NCI-H82 treated with DMSO at 0.1 percent for 48 hours (cell line): ENCODE measurements around the gene SLC22A17.
A peak's percentile ranks its signal among the peaks of the same experiment; 100 is the strongest.
"Not testable (repeated sequence)": the region's sequence is repeated elsewhere in the genome, so short reads cannot be mapped to it uniquely, and the experiment has no call there.

Source experiments
- DNase-seq: peaks from one replicate; lab custom pipeline; 2025; ENCODE audit not compliant: unreplicated experiment; lab: John Stamatoyannopoulos, UW

The SLC22A17 gene

DNA sequence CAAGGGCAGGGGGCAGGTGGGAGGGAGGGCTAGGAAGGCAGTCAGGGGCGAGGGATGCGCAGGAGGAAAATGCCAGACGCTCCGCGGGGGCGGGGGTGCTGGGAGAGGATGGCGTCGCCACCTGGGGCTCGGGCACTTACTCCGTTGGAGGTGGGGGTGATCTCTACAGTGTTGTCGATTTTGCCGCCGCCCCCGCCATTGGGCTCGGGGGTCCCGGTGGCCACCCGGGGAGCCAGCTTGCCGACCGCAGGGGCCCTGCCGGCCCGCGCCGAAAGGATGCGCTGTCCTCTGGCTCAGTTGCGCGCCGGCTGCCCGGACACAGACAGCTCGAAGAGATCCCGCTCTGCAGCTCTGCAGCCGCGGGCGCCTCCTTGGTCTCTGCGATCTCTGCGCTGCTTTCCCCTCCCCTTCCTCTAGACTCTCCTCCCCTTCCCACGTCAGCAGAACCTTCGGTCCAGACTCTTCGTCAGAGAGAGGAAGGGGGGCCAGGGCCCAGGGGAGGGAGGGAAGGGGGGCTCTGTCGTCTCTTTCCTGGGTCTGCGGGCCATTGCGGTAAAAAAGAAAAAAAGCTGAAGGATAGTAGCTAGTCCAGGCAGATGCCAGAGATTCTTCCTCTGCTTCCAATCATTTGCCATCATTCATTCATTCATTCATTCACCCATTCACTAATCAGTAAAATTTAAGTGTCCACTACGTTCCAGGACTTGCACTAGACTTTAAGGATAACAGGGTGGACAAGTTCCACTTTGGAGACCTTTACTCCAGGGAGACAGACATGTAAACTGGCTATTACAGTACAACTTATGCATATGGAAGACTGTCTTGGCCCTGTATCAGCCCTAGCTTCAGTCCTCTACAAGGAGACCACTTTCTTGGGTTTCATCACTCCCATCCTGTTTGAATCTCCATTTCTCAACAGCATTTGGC lies at the start of gene SLC22A17:
TSS of gene SLC22A17 (minus strand) at position 382 of the 927 bp plus-strand sequence.
- DNase-seq: peak; percentile 99

DNA sequence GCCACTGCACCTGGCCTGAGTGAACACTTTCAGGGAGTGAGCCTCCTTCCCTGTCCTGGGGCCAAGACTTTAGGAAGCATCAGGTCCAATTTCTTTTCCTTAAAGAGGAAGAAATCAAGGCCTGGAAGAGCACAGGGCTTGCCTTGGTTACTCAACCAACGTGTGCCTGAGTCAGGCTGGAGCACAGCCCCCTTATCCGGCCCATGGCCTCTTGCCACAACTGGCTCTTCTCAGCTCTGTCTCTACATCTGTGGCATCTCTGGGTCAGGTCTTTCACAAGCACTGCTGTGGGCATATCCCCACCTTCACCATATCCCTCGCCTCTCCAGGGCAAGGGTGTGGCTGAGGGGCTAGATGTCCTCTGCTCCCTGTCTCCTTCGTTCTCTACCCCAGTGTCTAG lies 48.6 kb upstream of the SLC22A17 start:
- no peak for DNase-seq

DNA sequence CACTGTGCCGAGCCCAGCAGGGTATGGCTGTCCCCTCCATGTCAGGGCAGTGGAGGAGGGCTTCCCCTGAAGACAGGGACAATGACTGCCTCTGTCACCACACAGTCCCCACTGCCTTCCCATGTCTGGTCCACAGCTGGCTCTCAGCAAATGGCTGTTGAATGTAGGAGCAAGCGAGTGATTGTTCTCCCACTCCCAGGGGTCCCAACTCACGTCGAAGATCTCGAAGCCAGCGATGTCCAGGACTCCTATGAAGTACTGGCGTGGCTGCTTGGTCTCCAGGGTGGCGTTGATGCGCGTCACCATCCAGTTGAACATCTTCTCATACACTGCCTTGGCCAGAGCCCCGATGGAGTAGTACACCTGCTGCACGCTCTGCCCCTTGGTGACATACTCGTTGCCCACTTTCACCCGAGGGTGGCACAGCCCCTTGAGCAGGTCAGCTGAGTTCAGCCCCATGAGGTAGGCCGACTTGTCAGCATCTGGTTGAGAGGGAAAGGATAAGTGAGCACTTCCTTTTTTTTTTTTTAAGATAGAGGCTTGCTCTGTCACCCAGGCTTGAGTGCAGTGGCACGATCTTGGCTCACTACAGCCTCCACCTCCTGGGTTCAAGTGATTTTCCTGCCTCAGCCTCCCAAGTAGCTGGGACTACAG lies 47.9 kb upstream of the SLC22A17 start:
- DNase-seq: not testable (repeated sequence)

DNA sequence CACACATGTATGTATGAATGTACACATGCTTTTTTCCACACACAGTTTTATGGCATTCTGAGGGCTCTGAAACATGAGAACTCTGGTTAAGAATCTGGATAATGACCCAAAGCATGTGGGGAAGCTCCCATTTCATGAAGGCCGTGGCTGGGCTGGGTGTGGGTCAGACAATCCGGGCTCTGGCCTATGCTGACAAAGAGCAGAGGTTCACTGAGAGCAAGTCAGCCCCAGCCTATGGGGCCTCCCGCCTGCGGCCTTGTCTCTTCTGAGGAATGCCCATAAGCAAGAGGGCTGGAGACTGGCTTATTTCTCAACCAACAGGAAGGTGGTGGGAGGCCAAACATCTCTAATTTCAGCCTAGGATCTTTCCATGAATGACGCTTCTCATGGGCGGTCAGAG lies 46.9 kb upstream of the SLC22A17 start:
- no peak for DNase-seq

DNA sequence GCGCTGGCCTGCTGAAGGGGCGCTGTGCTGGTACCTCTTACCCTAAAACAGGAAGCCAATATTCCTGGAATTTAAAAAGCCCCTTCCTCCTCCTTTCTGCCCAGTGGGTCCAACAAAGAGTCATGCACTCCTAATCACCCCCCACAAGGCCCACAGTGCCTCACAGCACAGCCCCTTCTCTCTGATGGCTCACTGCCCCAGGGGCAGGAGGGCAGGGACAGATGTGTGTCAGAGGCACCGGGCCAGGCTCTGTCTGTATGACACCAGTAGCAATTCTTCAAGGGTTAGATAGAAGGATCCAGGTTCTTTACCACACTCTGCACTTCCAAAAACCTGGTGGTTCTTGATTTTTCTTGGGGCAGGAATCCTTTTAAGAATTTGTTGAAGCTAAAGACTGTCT lies 46.4 kb upstream of the SLC22A17 start:
- DNase-seq: no peak

DNA sequence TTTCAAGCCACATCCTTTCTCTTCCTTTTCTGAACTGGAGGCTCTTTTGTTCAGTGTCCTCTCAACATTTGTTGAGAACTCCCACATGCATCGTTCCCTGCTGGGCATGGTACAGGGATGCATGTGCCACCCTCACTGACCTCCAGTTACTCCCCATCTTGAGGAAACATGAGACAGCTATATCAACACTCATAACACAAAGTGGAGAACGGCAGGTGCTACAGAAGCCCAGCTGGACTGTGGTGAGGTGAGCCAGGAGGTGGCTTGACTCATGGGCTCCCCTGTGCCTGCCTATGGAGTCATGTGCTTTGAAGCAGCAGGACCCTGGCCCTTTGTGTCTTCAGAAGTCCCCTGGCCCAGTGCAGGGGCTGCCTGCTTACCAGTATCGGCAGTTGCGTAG lies 45.7 kb upstream of the SLC22A17 start:
- no peak for DNase-seq

DNA sequence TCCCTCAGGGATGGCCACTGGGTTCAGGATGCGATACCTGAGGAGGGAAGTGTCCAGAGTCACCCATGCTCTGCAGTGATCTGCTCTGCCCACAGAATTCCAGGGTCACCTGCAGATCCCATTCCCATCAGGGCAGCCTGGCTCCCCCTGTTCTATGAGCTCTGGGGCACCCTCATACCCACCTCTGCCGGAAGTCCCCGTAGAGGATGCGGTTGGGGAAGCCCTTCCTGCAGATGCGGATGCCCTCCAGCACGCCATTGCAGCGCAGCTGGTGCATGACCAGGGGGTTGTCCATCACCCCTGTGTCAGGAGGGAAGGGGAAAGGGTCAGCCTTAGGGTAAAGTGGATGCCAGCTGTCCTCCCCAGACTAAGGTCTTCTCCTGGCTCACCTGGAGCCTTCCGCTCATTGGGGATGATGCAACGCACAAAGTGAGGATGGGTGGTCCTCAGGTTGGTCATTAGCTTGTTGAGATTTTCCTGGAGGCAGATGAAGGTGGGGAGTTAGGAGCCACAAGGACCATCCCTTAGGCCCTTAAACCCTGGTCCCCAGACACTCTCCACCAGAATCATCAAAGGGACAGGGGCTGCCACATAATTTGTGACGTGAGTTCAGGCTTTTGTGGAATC lies 44.2 kb upstream of the SLC22A17 start:
- no peak for DNase-seq

DNA sequence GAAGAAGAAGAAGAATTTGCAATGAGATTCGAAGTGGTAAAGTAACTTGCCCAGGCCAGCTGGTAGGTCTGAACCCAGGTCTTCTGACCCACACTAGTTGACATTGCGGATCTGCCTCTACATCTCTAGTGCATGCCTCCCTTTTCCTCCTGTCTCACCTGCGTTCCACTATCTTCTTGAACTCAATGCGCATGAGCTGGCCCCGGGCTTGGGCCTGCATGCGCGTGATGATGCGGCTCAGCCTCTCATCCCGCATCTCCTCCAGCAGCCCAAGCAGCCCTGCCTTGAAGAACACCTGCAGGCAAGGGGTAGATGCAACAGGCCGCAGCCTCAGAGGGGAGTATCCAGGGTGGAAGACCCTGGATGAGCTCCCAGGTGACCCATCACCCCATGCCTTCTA lies 43.4 kb upstream of the SLC22A17 start:
- DNase-seq: no peak

DNA sequence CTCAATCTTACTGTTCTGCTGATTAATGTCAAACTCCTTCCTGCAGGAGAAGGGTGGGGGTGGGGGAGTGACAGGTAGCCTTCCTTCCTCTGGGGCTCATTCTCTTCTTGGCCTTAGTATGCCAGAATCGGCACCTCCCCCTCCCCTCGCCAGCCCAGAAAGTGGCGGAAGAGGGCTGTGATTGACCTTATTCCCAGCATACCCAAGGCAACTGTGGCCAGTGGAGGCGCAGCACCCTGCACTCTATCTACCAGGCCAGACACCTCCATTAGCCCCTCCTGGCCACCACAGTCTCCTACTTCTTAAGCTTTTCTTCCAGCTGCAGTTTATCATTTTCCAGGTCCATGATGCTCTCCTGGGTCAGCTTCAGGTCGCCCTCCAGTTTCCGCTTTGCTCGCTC lies 39.9 kb upstream of the SLC22A17 start:
- DNase-seq: no peak

DNA sequence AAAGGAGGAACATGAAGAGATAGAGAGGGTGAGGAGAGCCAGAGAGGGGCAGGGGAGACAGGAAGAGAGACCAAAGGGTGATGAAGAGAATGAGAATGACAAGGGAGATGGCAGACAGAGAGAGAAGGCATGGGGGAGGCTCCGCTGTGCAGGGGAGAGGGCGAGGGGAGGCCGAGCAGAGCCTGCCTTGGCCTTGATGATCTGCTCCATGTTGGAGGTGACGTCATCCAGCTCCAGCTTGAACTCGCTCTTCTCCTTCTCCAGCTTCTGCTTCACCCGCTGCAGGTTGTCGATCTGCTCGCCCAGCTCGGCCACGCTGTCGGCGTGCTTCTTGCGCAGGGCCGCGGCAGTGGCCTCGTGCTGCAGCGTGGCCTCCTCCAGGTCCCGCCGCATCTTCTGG lies 37.2 kb upstream of the SLC22A17 start:
- DNase-seq: not testable (repeated sequence)

DNA sequence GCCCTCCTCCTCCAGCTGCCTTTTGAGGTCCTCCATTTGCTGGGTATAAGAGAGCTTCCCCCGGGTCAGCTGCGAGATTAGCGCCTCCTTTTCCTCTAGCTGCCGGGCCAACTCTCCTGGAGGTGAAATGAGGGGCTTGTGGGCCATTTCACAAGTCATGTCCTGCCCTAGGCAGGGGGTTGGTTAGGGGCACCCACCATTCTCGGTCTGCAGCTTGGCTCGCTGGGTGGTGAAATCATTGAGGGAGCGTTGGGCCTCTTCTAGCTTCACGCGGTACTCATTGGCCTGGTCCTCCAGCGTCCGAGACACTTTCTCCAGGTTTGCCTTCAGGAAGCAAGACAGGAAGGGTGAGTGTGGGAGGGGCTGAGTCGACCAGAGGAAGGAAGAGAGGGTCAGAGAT lies 36.7 kb upstream of the SLC22A17 start:
- DNase-seq: no peak

DNA sequence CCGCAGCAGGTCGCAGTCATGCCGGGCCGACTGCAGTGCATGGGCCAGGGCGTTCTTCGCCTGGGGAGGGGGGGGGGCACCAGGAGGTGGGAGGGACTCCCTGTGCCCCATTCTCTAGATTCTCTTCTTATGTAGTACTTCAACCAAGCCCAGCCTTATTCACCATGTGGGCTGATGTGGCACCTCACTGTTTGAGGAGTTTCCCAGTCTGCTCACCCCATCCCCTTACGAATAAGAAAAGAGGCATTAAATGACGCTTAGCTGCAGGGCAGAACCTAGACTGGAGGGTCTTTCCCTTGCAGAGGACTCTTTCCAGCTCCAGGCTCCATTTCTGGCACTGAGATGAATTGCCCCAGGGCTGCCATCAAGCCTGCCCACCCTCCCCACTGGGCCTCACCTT lies 36.3 kb upstream of the SLC22A17 start:
- DNase-seq: no peak

DNA sequence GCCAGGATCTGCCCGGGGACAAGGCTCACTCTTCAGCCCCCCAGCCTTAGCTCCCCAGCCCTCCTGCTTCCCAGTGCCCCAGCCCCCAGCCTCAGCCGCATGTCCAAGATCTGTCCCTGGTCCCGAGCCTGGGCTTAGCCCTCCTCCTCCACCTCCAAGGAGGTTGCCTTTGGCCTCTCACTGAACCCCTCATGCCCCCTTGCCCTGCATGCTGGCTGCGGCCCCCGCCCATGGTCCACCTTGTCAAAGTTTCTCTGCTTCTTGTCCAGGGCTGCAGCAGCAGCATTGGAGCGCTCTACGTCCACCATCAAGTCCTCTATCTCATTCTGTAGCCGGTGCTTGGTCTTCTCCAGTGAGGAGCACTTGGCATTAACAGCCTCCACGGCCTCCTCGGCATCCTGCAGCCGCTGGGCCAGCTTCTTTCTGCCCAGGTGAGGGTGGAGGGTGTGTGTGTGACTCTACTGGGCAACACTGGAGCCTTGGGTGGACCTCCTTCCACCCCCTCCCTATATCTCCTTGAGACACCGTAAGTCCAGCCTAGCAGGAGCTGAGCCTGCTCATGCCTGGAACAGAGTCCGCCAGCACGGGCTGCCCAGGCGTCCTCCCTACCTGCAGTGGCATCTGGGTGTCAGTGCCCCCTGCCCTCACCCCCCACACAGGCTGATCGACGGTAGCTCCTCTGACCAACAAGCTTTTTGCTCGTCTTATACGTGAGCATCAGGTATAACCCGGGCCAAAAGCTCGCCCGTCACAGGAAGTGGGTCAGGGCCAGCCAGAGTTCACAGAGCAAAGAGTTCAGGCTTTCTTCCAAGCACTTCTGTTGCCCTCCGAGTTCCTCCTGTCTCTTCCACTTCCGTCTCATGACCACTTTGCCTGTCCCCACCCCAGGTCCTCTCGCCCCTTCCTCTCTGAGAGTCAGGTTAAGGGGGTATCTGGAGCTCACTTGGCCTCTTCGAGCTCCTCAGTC lies 35.5 kb upstream of the SLC22A17 start:
- no peak for DNase-seq

DNA sequence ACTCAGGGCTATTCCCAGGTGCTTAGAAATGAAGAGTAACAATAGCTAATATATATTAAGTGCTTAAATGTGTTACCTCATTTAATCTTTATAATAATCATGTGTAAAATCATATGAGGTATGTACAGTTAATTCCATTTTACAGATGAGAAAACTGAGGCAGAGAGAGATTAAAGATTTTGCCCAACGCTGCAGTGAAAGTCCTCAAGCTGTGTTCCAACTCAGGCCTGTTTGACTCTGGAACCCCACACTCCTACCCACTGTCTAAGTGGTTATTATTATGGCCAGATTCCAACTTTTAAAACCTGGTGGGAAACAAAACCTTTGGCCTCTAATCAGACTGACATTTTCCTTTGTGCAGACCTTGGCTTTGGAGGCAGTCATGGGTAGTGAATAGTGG lies 34.3 kb upstream of the SLC22A17 start:
- no peak for DNase-seq

DNA sequence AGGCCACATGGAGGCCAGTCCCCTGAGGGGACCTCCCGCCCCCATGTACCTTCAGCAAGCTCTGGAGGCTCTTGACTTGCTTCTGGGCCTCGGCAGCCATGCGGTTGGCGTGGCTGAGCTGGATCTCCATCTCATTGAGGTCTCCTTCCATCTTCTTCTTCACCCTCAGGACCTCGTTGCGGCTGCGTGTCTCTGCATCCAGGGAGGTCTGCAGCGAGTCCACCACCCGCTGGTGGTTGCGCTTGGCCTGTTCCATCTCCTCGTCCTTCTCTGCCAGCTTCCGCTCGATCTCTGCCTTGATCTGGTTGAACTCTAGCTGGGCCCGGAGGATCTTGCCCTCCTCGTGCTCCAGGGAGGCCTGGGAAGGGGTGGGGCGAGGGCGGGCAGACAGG lies 33.6 kb upstream of the SLC22A17 start:
- not testable (repeated sequence) for DNase-seq

DNA sequence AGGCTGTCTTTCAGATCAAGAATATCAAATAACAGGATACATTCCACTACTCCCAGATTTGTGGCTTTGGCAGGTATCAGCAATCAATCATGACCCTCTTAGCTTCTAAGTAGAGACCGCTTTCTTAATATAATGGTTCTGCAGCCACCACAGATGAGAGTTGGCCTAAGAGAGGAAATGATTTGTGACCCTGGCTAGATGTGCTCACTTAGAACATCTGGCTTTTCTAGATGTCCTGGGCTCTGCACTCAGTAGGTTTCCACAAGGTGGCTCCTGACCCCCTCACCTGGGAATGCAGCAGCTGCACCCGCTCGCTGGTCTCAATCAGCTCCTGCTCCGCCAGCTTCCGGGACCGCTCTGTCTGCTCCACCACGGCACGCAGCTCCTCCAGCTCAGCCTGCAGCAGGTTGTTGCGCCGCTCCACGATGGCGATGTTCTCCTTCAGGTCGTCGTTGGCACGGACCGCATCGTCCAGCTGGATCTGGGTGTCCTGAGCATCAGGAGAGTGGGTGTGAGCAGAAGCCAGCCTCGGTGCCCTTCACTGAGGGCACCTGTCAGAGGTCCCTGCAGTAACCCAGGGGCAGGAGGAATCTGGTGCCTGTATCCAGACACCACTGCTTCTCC lies 33.1 kb upstream of the SLC22A17 start:
- no peak for DNase-seq

DNA sequence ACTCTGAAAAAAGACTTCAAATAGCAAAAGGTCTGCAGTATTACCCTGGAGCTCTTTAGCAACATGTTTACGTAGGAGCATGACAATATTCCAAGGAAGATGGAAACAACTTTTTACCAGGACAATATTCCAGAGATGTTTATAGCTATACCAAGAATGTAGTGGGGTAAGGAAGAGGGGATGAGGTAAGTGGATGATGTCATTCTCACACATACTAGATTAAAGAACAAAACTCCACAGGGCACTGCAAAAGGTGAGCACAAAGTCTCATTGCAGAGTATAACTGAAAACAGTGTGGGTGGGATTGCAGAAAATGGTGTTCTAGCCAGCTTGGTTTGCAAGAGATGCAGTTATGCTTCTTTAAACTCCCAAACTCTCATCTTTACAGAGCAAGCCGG lies 32.6 kb upstream of the SLC22A17 start:
- no peak for DNase-seq

DNA sequence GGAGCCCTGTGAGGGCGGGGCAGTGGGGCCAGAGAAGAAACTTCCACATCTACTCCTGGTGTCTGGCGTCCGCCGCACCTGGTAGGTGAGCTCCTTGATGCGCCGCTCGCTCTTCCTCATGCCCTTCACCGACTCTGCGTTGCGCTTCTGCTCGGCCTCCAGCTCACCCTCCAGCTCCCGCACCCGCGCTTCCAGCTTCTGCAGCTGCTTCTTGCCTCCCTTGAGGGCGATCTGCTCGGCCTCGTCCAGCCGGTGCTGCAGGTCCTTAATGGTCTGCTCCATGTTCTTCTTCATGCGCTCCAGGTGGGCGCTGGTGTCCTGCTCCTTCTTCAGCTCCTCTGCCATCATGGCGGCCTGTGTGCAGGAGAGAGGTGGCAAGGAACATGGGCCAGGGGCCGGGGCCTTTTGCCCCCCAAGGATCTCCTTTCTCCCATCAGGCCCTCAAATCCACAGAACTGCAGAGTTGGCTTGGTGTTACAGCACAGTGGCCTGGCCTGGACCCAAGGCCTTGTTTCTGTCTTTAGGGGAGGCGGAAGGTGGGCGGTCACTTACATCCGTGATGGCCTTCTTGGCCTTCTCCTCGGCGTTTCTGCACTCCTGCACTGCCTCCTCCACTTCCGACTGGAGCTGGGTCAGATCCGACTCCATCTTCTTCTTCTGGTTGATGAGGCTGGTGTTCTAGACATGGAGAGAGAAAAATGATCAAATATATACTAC lies 31.8 kb upstream of the SLC22A17 start:
- DNase-seq: no peak

DNA sequence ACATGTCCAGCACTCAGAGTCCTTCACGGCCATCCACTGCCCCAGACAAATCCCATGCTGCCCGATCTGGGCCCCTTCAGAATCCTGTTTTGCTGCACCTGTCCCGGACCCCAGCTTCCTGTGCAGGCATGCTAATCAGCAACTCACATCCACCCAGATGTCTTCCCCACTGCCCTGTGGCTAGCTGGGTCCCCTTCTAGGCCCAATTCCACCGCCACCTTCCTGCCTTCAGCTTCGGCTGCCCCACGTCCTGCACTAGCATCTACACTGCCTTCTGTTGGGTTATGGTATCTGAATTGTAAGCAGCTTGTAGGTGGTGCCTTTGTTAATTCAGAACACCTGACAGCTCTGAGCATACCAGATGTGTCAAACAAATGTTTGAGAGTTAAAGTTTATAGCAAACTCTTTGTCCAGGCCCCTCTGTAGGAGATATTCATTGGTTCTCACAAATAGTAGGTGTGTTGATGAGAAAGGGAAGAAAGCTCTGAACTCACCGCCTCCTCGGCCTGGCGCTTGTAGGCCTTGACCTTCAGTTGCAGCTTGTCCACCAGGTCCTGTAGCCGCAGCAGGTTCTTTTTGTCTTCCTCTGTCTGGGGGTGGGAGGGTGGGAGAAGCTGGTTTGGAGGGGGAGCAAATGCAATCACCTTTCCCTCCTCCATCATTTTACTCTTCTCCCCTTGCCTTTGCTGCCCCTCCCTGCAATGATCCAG lies 30.2 kb upstream of the SLC22A17 start:
- DNase-seq: no peak
